ENCODE results near the gene CYP3A4.

DNA sequence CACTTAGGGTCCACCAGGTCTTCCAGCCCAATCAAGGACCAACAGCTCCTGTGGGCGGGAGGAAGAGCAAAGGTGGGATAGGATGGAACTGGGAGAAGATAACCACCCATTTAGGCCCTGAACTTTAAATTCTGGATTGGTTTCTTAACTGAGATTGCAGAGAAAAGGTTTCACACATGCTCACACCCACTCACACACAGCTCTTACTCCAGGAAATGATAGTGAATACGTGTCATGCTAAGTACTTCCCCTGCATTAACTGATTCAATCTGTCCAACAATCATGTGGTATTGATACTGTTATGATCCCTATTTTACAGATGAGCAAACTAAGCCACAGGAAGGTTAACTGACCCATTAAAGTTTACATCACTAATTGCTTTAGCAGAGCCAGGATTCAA is 4.6 kb upstream of the CYP3A4 start:
- TF ChIP-seq, protein P1, sequence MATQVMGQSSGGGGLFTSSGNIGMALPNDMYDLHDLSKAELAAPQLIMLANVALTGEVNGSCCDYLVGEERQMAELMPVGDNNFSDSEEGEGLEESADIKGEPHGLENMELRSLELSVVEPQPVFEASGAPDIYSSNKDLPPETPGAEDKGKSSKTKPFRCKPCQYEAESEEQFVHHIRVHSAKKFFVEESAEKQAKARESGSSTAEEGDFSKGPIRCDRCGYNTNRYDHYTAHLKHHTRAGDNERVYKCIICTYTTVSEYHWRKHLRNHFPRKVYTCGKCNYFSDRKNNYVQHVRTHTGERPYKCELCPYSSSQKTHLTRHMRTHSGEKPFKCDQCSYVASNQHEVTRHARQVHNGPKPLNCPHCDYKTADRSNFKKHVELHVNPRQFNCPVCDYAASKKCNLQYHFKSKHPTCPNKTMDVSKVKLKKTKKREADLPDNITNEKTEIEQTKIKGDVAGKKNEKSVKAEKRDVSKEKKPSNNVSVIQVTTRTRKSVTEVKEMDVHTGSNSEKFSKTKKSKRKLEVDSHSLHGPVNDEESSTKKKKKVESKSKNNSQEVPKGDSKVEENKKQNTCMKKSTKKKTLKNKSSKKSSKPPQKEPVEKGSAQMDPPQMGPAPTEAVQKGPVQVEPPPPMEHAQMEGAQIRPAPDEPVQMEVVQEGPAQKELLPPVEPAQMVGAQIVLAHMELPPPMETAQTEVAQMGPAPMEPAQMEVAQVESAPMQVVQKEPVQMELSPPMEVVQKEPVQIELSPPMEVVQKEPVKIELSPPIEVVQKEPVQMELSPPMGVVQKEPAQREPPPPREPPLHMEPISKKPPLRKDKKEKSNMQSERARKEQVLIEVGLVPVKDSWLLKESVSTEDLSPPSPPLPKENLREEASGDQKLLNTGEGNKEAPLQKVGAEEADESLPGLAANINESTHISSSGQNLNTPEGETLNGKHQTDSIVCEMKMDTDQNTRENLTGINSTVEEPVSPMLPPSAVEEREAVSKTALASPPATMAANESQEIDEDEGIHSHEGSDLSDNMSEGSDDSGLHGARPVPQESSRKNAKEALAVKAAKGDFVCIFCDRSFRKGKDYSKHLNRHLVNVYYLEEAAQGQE (IDR thresholded peaks at IDR 0.05; ENCODE audit: insufficient read depth in 1 of 2, low read depth in 2 of 2, low read length in 2 of 2) = no peak
- TF ChIP-seq TAF1 (IDR thresholded peaks at IDR 0.05; ENCODE audit: borderline replicate concordance, insufficient read depth, low read length) (no peak), SIN3A (IDR thresholded peaks at IDR 0.05; ENCODE audit: borderline replicate concordance, insufficient read depth, low read length) (no peak), FOXP2 (optimal IDR thresholded peaks at IDR 0.05; ENCODE audit: borderline replicate concordance, extremely low read depth, extremely low read length, insufficient read depth) (no peak), POLR2AphosphoS5 (IDR thresholded peaks at IDR 0.05; ENCODE audit: low read depth, low read length) (no peak)

Data from PFSK-1 (cell line).